ENCODE measurements around the gene TRMT5. TPM values are rescaled to one million over a fixed set of nuclear protein-coding genes. Genes with fewer than 3 reads are reported as not detected.

The TRMT5 gene, protein sequence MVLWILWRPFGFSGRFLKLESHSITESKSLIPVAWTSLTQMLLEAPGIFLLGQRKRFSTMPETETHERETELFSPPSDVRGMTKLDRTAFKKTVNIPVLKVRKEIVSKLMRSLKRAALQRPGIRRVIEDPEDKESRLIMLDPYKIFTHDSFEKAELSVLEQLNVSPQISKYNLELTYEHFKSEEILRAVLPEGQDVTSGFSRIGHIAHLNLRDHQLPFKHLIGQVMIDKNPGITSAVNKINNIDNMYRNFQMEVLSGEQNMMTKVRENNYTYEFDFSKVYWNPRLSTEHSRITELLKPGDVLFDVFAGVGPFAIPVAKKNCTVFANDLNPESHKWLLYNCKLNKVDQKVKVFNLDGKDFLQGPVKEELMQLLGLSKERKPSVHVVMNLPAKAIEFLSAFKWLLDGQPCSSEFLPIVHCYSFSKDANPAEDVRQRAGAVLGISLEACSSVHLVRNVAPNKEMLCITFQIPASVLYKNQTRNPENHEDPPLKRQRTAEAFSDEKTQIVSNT
- 5.4 and 8.1 TPM in 2 replicates for total RNA-seq (2014; rRNA removed; shearing (Covaris generic))
- polyA plus RNA-seq (2016; fragmentation: Nextera tagmentation; extraction: Ambion mirVana): 7.6 and 10.0 TPM in 2 replicates

DNA sequence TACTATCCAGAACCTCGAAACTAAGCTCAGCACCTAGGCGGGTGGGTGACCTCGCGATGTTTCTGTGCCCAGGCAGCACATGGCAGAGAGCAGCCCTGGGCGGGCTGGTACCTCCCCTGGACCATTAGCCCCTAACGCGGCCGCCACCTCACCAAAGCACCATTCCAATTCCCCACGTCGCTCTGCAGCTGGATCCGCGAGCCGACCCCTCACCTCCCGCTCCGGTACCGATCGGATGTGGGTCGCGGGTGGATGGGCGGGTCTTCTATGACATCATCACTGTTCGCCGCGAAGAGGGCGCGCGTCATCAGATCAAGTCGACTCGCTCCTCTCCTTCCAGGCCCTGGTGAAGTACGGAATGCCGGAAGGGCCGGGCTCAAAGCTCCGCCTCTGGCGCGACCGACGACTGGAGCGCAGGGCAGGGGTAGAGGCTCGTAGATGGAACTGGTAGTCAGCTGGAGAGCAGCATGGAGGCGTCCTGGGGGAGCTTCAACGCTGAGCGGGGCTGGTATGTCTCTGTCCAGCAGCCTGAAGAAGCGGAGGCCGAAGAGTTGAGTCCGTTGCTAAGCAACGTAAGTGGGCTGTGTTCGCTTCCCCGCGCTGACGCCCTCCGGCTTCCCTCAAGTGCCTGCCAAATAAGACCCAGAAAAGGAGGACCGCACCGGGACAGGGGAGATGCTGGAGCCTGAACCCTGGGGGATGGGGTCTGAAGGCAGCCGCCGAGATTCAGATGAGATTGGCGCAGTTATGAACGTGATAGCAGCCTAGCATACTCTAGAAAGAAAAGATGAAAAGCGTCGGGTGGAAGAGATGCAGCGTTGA is at the start of gene TRMT5, which contains the start of gene SLC38A6:
TRMT5 (minus strand) TSS at position 269 of the 822 bp plus-strand sequence; CDS start at position 163, 106 bp downstream.
SLC38A6 (plus strand) TSS at position 435 of the 822 bp plus-strand sequence; CDS start at position 468, 33 bp downstream.
- peak within 1 kb of the TSS; percentile 95 for H3K9ac ChIP-seq
- H3K36me3 ChIP-seq (ENCODE audit: low read depth): peaks cover 6% of the 10 kb centered on the region; the same call in 1 of the 2 replicates
- peaks cover 56% of the 10 kb centered on the region for H3K79me2 ChIP-seq (ENCODE audit: insufficient read depth)
- peaks cover 29% of the 10 kb centered on the region for H3K4me1 ChIP-seq (ENCODE audit: insufficient read depth)
- peaks cover 16% of the 10 kb centered on the region for H3F3A ChIP-seq (ENCODE audit: insufficient read depth)
- H3K4me3 ChIP-seq: peak within 1 kb of the TSS; percentile 95
- H3K9me3 ChIP-seq (ENCODE audit: low read depth): no peaks in the 10 kb centered on the region
- in situ Hi-C loops (cut with MboI): no loop called here
- no peaks in the 10 kb centered on the region for H3K27me3 ChIP-seq (replicated peaks; ENCODE audit: insufficient read depth)
- H2AFZ ChIP-seq: peak within 1 kb of the TSS; percentile 87
- TF ChIP-seq EZH2phosphoT487 (IDR thresholded peaks at IDR 0.05; ENCODE audit: insufficient read depth, low read depth) (no peak), EZH2 (IDR thresholded peaks at IDR 0.05; ENCODE audit: insufficient read depth, poor library complexity, severe bottlenecking) (no peak)
- no peaks in the 10 kb centered on the region for H4K20me1 ChIP-seq (ENCODE audit: insufficient read depth)
- peak within 1 kb of the TSS; percentile 92 for H3K4me2 ChIP-seq (ENCODE audit: unreplicated experiment)
- H3K9me2 ChIP-seq (ENCODE audit: insufficient read depth): no peaks in the 10 kb centered on the region
- 0 to 1% methylated on average over 59 of the region's 59 CpGs for WGBS, 2 experiments (ENCODE audit: low coverage in 1 of 2, low lambda C conversion rate in 2 of 2, missing lambda C conversion rate in 2 of 2)
- peak; percentile 98 for DNase-seq
- H3K27ac ChIP-seq: peak within 1 kb of the TSS; percentile 95

DNA sequence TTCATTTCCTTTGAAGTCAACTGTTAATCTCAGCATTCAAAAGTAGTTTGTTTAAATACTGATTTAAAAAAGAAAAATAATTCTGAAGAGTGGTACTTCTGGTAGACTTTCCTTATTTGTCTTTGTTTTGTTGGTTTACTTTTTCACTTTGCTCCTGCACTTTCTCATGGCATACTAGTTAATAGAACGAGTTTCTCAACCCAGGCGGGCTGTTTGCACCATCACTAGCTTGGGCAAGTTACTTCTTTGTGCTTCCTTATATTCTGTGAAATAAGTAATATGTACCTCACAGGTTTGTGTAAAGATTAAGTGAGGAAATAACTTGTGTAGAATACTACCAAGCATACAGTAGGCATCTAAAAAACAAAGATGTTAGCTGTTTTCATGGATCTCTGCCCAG is 45.6 kb upstream of the TRMT5 start:
- peak overlapping the region; percentile 99 for H3K4me2 ChIP-seq (ENCODE audit: unreplicated experiment)
- no peaks in the 10 kb centered on the region for H3K36me3 ChIP-seq (ENCODE audit: low read depth)
- no peak overlapping the region for H3K4me3 ChIP-seq
- no peak for DNase-seq
- TF ChIP-seq EZH2 (IDR thresholded peaks at IDR 0.05; ENCODE audit: insufficient read depth, poor library complexity, severe bottlenecking) (no peak), EZH2phosphoT487 (IDR thresholded peaks at IDR 0.05; ENCODE audit: insufficient read depth, low read depth) (no peak)
- H3K9me3 ChIP-seq (ENCODE audit: low read depth): no peaks in the 10 kb centered on the region
- peaks cover 10% of the 10 kb centered on the region; the same call in 1 of the 2 replicates for H3F3A ChIP-seq (ENCODE audit: insufficient read depth)
- 0 out of 2 replicates have a peak overlapping the region, but pooled peaks have one; percentile 66 for H3K27ac ChIP-seq
- no peak overlapping the region for H3K9ac ChIP-seq
- no peaks in the 10 kb centered on the region for H4K20me1 ChIP-seq (ENCODE audit: insufficient read depth)
- no peaks in the 10 kb centered on the region for H3K9me2 ChIP-seq (ENCODE audit: insufficient read depth)
- 97 to 100% methylated on average over 2 of the region's 2 CpGs for WGBS, 2 experiments (ENCODE audit: low coverage in 1 of 2, low lambda C conversion rate in 2 of 2, missing lambda C conversion rate in 2 of 2)
- in situ Hi-C loops (cut with MboI): no loop called here
- H3K79me2 ChIP-seq (ENCODE audit: insufficient read depth): peaks cover 5% of the 10 kb centered on the region; the same call in 1 of the 2 replicates
- H3K4me1 ChIP-seq (ENCODE audit: insufficient read depth): peaks cover 16% of the 10 kb centered on the region
- H2AFZ ChIP-seq: no peak overlapping the region
- no peaks in the 10 kb centered on the region for H3K27me3 ChIP-seq (replicated peaks; ENCODE audit: insufficient read depth)

DNA sequence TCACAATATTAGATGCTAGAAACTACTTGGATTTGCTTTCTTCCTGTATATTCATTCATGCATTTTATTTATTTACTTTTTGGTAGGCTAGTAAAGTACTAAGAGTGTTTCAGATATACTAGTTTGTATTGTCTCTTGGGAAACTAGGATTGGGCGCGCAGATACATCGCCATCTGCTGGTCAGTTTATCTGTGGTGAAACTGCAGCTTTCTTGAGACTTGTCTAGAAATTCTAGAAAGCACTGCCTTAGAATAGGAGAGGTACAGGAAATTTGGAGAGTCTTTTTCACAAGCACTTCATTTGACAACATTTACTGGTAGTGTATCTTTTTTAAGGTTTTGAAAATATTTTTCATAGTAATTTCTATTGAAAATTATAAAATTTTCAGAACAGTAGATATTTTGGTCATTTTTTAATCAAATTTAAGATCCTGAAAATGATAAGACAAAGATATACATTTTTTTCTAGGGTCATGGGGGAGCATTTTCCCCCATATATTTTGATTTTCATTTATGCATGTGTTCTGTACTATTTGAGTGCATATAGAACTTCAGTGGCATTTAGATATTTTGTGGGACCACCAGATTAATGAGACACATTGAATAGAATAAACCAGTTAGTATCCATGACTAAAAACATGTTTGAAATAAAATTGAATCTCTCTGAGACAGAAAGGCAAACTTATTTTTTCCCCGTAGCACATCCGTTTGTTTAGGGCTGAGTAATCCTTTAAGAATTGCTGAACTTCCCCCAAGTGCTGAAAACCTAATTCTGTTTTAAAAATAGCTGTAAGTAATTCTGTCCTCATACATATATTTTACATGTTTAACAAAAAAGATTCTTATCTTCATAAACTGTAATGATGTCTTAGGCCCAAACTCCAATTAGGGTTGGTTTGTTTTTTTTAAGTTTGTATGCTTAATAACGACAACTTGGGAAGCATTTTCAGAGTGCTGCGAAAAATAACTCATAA is 44.7 kb upstream of the TRMT5 start:
- peaks cover 16% of the 10 kb centered on the region for H3K4me1 ChIP-seq (ENCODE audit: insufficient read depth)
- H3K36me3 ChIP-seq (ENCODE audit: low read depth): no peaks in the 10 kb centered on the region
- H3K27ac ChIP-seq: peak overlapping the region; percentile 66
- no peaks in the 10 kb centered on the region for H3K9me2 ChIP-seq (ENCODE audit: insufficient read depth)
- no peaks in the 10 kb centered on the region for H3K27me3 ChIP-seq (replicated peaks; ENCODE audit: insufficient read depth)
- H4K20me1 ChIP-seq (ENCODE audit: insufficient read depth): no peaks in the 10 kb centered on the region
- peak overlapping the region; percentile 27; the same call in 1 of the 2 replicates for H2AFZ ChIP-seq
- peak; percentile 87 for DNase-seq
- peak overlapping the region; percentile 56 for H3K9ac ChIP-seq
- H3F3A ChIP-seq (ENCODE audit: insufficient read depth): peaks cover 10% of the 10 kb centered on the region; the same call in 1 of the 2 replicates
- no peak for TF ChIP-seq EZH2 (IDR thresholded peaks at IDR 0.05; ENCODE audit: insufficient read depth, poor library complexity, severe bottlenecking)
- TF ChIP-seq EZH2phosphoT487 (IDR thresholded peaks at IDR 0.05; ENCODE audit: insufficient read depth, low read depth): no peak
- H3K4me2 ChIP-seq (ENCODE audit: unreplicated experiment): peak overlapping the region; percentile 99
- H3K79me2 ChIP-seq (ENCODE audit: insufficient read depth): peaks cover 5% of the 10 kb centered on the region; the same call in 1 of the 2 replicates
- in situ Hi-C loops (cut with MboI): no loop called here
- WGBS, 2 experiments (ENCODE audit: low coverage in 1 of 2, low lambda C conversion rate in 2 of 2, missing lambda C conversion rate in 2 of 2): 19 to 22% methylated on average over 7 of the region's 7 CpGs
- H3K9me3 ChIP-seq (ENCODE audit: low read depth): no peaks in the 10 kb centered on the region
- peak overlapping the region; percentile 63 for H3K4me3 ChIP-seq

All from GM23248 (cell line).